Smooth muscle cell of the coronary artery (primary cell): Measurements from ENCODE around the gene TUBD1. TPM values are rescaled to one million over a fixed set of nuclear protein-coding genes. Genes with fewer than 3 reads are reported as not detected.

Source experiments
- total RNA-seq: library from RNA; depleted of rRNA; stranded (reverse); fragments of >200 nt; gene quantifications from 2 replicates; pipeline ENCODE4 v1.2.3, GENCODE V29; 2014; ENCODE audit warnings: low replicate concordance

Gene TUBD1, protein sequence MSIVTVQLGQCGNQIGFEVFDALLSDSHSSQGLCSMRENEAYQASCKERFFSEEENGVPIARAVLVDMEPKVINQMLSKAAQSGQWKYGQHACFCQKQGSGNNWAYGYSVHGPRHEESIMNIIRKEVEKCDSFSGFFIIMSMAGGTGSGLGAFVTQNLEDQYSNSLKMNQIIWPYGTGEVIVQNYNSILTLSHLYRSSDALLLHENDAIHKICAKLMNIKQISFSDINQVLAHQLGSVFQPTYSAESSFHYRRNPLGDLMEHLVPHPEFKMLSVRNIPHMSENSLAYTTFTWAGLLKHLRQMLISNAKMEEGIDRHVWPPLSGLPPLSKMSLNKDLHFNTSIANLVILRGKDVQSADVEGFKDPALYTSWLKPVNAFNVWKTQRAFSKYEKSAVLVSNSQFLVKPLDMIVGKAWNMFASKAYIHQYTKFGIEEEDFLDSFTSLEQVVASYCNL
- 2.5 and 5.3 TPM in 2 replicates for total RNA-seq

GRCh38 chr17:59892924-59893675 is at the start of gene TUBD1, which contains the start of gene RPS6KB1:
TUBD1 (minus strand) TSS chr17:59892943; CDS start chr17:59891002, 1,941 bp downstream.
RPS6KB1 (plus strand) TSS chr17:59893121; CDS start chr17:59893185, 64 bp downstream.

Other genes starting within 250 kb of the TUBD1 start
- gene PTRH2, start 185.5 kb downstream of the TUBD1 start, total RNA-seq, result 13.9 and 25.9 TPM in 2 replicates
- 125 and 227 TPM in 2 replicates for gene VMP1, start 185.3 kb downstream of the TUBD1 start, total RNA-seq
- 14.2 and 14.4 TPM in 2 replicates for gene RPS6KB1, start 178 bp upstream of the TUBD1 start, total RNA-seq
- 10.3 and 10.7 TPM in 2 replicates for gene RNFT1, start 71.8 kb upstream of the TUBD1 start, total RNA-seq
- 9.9 and 15.7 TPM in 2 replicates for gene HEATR6, start 186.0 kb upstream of the TUBD1 start, total RNA-seq